Neural crest cell (in vitro differentiated cells): ENCODE measurements around the gene TMEM201. TPM values are rescaled to one million over a fixed set of nuclear protein-coding genes. Genes with fewer than 3 reads are reported as not detected.
"Not testable (repeated sequence)": the region's sequence is repeated elsewhere in the genome, so short reads cannot be mapped to it uniquely, and the experiment has no call there.

Experiments
- DNase-seq: peaks from one replicate; pipeline ENCODE4 v3.0.0; 2021; ENCODE audit warnings: low read depth, mixed read lengths, low spot score
- H3K27ac Mint-ChIP-seq: one replicate; pipeline ENCODE4 v1.8.0; 2021; ENCODE audit warnings: mild to moderate bottlenecking, mixed read lengths; ENCODE audit not compliant: unreplicated experiment
- H3K27me3 Mint-ChIP-seq: 2 replicates; pipeline ENCODE4 v1.8.0; 2021; ENCODE audit warnings: low read depth, mild to moderate bottlenecking, mixed read lengths
- H3K36me3 Mint-ChIP-seq: 2 replicates; pipeline ENCODE4 v1.8.0; 2021; ENCODE audit warnings: low read depth, mild to moderate bottlenecking, mixed read lengths
- H3K4me1 Mint-ChIP-seq: 2 replicates; pipeline ENCODE4 v1.8.0; 2021; ENCODE audit warnings: mixed read lengths
- H3K4me3 Mint-ChIP-seq: one replicate; pipeline ENCODE4 v1.8.0; 2021; ENCODE audit warnings: mild to moderate bottlenecking, mixed read lengths
- H3K9me3 Mint-ChIP-seq: 2 replicates; pipeline ENCODE4 v1.8.0; 2021; ENCODE audit warnings: mixed read lengths
- total RNA-seq: library from RNA; stranded (reverse); gene quantifications from 2 replicates; pipeline ENCODE4 v1.2.1, GENCODE V29; 2021
- TF ChIP-seq, protein P1 (sequence below): fragments of 200-600 bp; sonication (generic); conservative IDR thresholded peaks from 2 replicates; pipeline ENCODE4 v1.5.0; 2021; ENCODE audit warnings: antibody characterized with exemption, mild to moderate bottlenecking

The TMEM201 gene
- total RNA-seq, 1 donor from 2014 or later, result 41.4 TPM

DNA sequence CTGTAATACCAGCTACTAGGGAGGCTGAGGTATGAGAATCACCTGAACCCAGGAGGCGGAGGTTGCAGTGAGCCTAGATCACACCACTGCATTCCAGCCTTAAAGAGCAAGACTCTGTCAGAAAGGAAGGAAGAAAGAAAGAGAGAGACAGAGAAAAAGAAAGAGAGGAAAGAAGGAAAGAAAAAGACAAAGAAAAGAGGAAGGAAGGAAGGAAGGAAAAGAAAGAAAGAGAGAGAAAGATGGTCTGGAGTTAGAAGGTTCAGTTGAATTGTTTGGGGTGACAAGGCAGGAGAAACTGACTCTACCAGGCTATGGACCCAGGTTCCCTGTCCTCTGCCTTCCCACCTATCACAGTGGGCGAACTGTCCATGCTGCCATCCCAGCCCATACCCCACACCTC lies 35.4 kb downstream of the TMEM201 start:
- H3K9me3 Mint-ChIP-seq, result no peaks in the 10 kb centered on the region
- H3K27me3 Mint-ChIP-seq, result peaks cover 11% of the 10 kb centered on the region
- no peak overlapping the region for H3K4me3 Mint-ChIP-seq
- H3K36me3 Mint-ChIP-seq, result no peaks in the 10 kb centered on the region
- no peak for DNase-seq
- H3K4me1 Mint-ChIP-seq, result peaks cover 8% of the 10 kb centered on the region
- TF ChIP-seq, protein P1, sequence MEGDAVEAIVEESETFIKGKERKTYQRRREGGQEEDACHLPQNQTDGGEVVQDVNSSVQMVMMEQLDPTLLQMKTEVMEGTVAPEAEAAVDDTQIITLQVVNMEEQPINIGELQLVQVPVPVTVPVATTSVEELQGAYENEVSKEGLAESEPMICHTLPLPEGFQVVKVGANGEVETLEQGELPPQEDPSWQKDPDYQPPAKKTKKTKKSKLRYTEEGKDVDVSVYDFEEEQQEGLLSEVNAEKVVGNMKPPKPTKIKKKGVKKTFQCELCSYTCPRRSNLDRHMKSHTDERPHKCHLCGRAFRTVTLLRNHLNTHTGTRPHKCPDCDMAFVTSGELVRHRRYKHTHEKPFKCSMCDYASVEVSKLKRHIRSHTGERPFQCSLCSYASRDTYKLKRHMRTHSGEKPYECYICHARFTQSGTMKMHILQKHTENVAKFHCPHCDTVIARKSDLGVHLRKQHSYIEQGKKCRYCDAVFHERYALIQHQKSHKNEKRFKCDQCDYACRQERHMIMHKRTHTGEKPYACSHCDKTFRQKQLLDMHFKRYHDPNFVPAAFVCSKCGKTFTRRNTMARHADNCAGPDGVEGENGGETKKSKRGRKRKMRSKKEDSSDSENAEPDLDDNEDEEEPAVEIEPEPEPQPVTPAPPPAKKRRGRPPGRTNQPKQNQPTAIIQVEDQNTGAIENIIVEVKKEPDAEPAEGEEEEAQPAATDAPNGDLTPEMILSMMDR, result no peak
- no peak overlapping the region for H3K27ac Mint-ChIP-seq

DNA sequence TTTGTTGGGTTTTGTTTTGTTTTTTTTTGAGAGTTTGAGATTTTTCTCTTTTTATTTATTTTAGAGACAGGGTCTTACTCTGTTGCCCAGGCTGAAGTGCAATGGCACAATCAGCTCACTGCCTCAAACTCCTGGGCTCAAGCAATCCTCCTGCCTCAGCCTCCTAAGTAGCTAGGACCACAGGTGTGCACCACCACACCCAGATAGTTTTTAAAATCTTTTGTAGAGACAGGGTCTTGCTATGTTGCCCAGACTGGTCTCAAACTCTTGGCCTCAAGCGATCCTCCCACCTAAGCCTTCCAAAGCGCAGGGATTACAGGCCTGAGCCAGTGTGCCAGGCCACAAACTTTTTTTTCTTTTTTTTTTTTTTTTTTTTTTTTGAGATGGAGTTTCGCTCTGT lies 36.3 kb downstream of the TMEM201 start:
- H3K27ac Mint-ChIP-seq, H3K4me1 Mint-ChIP-seq, H3K36me3 Mint-ChIP-seq, H3K4me3 Mint-ChIP-seq, DNase-seq, H3K9me3 Mint-ChIP-seq: not testable (repeated sequence)
- peaks cover 10% of the 10 kb centered on the region for H3K27me3 Mint-ChIP-seq

DNA sequence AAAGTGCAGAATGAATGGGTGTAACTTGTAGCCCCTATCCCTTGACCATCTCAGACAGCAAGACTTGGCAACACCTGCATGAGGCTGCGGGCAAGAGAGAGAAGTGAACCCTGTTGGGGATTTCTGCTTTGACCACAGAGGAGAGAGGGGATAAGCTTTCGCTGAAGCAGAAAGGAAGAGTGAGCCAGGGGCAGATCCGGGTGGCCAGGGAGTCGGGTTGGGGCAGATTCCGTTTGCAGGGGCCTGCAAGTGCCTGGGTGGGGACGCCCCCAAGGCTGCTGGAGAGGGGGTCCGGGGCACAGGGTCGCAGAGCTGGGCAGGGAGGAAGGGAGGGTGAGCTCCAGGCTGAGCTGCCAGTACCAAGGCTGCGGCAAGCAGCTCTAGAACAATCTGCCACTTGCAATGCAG lies 37.5 kb downstream of the TMEM201 start:
- Mint-ChIP-seq H3K27ac (no peak overlapping the region), H3K4me3 (no peak overlapping the region), H3K4me1 (peaks cover 8% of the 10 kb centered on the region)

GRCh38 chr1:9628541-9629444 lies 40.1 kb downstream of the TMEM201 start:
- Mint-ChIP-seq H3K27me3 (peaks cover 10% of the 10 kb centered on the region), H3K4me3 (no peak overlapping the region), H3K4me1 (peaks cover 8% of the 10 kb centered on the region), H3K9me3 (no peaks in the 10 kb centered on the region), H3K27ac (no peak overlapping the region), H3K36me3 (no peaks in the 10 kb centered on the region)
- DNase-seq, result no peak
- TF ChIP-seq, protein P1, result no peak

More for the DNA sequence above, 37.5 kb downstream of the TMEM201 start:
- H3K27me3 Mint-ChIP-seq, result peaks cover 10% of the 10 kb centered on the region
- H3K36me3 Mint-ChIP-seq, result no peaks in the 10 kb centered on the region
- TF ChIP-seq, protein P1, result no peak
- no peaks in the 10 kb centered on the region for H3K9me3 Mint-ChIP-seq
- DNase-seq, result no peak

- no peaks in the 10 kb centered on the region for H3K36me3 Mint-ChIP-seq
- peaks cover 8% of the 10 kb centered on the region for H3K4me1 Mint-ChIP-seq
- TF ChIP-seq, protein P1, result no peak
- no peak for DNase-seq
- no peaks in the 10 kb centered on the region for H3K9me3 Mint-ChIP-seq
- H3K27ac Mint-ChIP-seq, result no peak overlapping the region
- H3K4me3 Mint-ChIP-seq, result no peak overlapping the region
- H3K27me3 Mint-ChIP-seq, result peaks cover 10% of the 10 kb centered on the region
These were observed 40.9 kb downstream of the TMEM201 start for GRCh38 chr1:9629445-9630201.
